SK-N-SH treated with all-trans-retinoic acid at 6 μM for 48 hours (cell line): ENCODE results near the gene HECTD4.

Source experiments
- BACH2 ChIP-seq: fragments of 250-450 bp; sonication (Bioruptor Pico); IDR thresholded peaks from 2 replicates; pipeline ENCODE4 v1.9.0; 2021; ENCODE audit warnings: mild to moderate bottlenecking, borderline replicate concordance
- CSDC2 ChIP-seq: fragments of 250-450 bp; sonication (Bioruptor Pico); IDR thresholded peaks from 2 replicates; pipeline ENCODE4 v1.5.0; 2020; ENCODE audit warnings: mild to moderate bottlenecking, moderate library complexity
- TOX ChIP-seq: fragments of 250-450 bp; sonication (Bioruptor Pico); IDR thresholded peaks from 2 replicates; pipeline ENCODE4 v1.8.0; 2021; ENCODE audit warnings: mild to moderate bottlenecking, moderate library complexity, borderline replicate concordance
- ZNF8 ChIP-seq: fragments of 450-650 bp; formaldehyde crosslinking; IDR thresholded peaks from 2 replicates; pipeline ENCODE4 v1.5.0; 2020; ENCODE audit warnings: mild to moderate bottlenecking, moderate library complexity
- TF ChIP-seq, protein P1 (sequence below): fragments of 250-450 bp; sonication (Bioruptor Pico); IDR thresholded peaks from 2 replicates; pipeline ENCODE4 v1.8.0; 2020; ENCODE audit warnings: mild to moderate bottlenecking, moderate library complexity, borderline replicate concordance

- TF ChIP-seq BACH2 (CRISPR knock-in tag), result no peak
- TF ChIP-seq, protein P1, sequence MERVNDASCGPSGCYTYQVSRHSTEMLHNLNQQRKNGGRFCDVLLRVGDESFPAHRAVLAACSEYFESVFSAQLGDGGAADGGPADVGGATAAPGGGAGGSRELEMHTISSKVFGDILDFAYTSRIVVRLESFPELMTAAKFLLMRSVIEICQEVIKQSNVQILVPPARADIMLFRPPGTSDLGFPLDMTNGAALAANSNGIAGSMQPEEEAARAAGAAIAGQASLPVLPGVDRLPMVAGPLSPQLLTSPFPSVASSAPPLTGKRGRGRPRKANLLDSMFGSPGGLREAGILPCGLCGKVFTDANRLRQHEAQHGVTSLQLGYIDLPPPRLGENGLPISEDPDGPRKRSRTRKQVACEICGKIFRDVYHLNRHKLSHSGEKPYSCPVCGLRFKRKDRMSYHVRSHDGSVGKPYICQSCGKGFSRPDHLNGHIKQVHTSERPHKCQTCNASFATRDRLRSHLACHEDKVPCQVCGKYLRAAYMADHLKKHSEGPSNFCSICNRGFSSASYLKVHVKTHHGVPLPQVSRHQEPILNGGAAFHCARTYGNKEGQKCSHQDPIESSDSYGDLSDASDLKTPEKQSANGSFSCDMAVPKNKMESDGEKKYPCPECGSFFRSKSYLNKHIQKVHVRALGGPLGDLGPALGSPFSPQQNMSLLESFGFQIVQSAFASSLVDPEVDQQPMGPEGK (CRISPR knock-in tag), result no peak
- no peak for TF ChIP-seq ZNF8 (CRISPR knock-in tag)
- TF ChIP-seq CSDC2 (CRISPR knock-in tag), result no peak
- no peak for TF ChIP-seq TOX (CRISPR knock-in tag)
These were observed 106.4 kb downstream of the HECTD4 start for GRCh38 chr12:112275836-112276235.
